ENCODE data around the gene RCL1.

RCL1 gene

GRCh38 chr9:4821133-4821532 lies 28.4 kb downstream of the RCL1 start:
- TF ChIP-seq CTCF (conservative IDR thresholded peaks at IDR 0.05), result no peak
- no peak overlapping the region for H3K27ac ChIP-seq

GRCh38 chr9:4822057-4822456 lies 29.3 kb downstream of the RCL1 start:
- TF ChIP-seq CTCF (conservative IDR thresholded peaks at IDR 0.05), result no peak
- no peak overlapping the region for H3K27ac ChIP-seq

GRCh38 chr9:4826417-4827166 lies 33.8 kb downstream of the RCL1 start:
- H3K27ac ChIP-seq, result no peak overlapping the region
- TF ChIP-seq CTCF (conservative IDR thresholded peaks at IDR 0.05), result no peak

- no peak overlapping the region for H3K27ac ChIP-seq
- no peak for TF ChIP-seq CTCF (conservative IDR thresholded peaks at IDR 0.05)
These were observed 34.5 kb downstream of the RCL1 start for GRCh38 chr9:4827224-4827623.

- H3K27ac ChIP-seq, result peak overlapping the region; percentile 7; the same call in 1 of the 2 replicates
- TF ChIP-seq CTCF (conservative IDR thresholded peaks at IDR 0.05), result no peak
These were observed 36.0 kb downstream of the RCL1 start for GRCh38 chr9:4828761-4829160.

- no peak overlapping the region for H3K27ac ChIP-seq
- no peak for TF ChIP-seq CTCF (conservative IDR thresholded peaks at IDR 0.05)
These were observed 37.2 kb downstream of the RCL1 start for GRCh38 chr9:4829969-4830368.

- H3K27ac ChIP-seq, result no peak overlapping the region
- no peak for TF ChIP-seq CTCF (conservative IDR thresholded peaks at IDR 0.05)
These were observed 38.0 kb downstream of the RCL1 start for GRCh38 chr9:4830699-4831098.

All from VCaP (cell line).